ENCODE results near the gene PEA15.

PEA15 gene

GRCh38 chr1:160208557-160209320, 3.6 kb downstream of the PEA15 start:
- DNase-seq (ENCODE audit: low spot score) = no peak

DNA sequence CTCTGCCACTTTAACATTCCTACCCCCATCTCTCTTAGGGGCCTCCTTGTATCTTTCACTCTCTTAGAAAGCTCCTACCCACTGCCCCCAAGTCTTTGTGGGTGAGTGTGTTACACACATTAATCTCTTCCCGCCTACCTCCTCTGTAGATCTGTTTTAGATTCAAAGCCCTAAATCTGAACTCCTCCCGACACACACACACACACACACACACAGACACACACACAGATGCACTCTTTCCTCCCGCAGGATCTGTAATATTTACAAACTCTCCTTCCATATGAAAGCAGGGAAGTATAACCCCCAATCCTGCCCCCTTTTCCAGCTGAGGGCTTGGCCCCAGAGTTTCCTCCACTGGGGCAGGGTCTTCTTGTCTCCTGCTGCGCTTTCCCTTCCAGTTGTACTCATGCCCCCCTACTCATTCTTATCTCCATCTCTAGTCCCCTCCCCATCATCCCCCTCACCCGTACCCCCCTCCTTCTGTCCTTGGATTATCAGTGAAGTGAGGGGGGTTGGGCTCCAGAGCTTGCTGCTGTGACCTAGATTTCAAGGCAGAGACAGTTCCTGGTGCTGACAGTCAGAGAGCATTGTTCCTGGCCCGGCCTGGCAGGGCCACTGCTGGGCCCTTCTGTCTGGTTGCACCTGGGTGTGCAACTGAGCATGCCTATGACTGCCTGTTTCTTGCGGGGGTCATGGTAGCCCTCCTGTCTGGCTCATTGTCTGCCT, 4.3 kb downstream of the PEA15 start:
- no peak for DNase-seq (ENCODE audit: low spot score)

DNA sequence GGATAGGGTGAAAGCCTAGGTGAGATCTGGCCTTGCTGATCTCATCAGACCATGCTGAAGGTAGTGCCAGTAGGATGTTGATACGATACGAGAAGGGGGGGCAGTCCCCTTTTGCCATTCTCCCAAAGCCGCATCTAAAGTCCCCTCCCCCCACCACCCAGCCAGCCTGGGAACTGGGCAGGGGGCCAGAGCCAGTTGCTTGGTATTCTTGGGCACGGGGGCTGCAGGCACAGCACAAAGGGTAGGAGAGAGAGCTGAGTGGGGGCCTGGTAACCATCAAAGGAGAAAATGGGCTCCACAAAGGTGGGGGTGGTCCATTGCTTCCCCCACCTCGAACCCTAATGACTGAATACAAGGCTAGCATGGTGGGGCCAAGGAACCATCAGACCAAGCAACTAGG, 5.4 kb downstream of the PEA15 start:
- DNase-seq (ENCODE audit: low spot score) = no peak

GRCh38 chr1:160211046-160211790, 6.0 kb downstream of the PEA15 start:
- no peak for DNase-seq (ENCODE audit: low spot score)

- DNase-seq (ENCODE audit: low spot score) = no peak
Measured at GRCh38 chr1:160214481-160215140, 9.4 kb downstream of the PEA15 start.

DNA sequence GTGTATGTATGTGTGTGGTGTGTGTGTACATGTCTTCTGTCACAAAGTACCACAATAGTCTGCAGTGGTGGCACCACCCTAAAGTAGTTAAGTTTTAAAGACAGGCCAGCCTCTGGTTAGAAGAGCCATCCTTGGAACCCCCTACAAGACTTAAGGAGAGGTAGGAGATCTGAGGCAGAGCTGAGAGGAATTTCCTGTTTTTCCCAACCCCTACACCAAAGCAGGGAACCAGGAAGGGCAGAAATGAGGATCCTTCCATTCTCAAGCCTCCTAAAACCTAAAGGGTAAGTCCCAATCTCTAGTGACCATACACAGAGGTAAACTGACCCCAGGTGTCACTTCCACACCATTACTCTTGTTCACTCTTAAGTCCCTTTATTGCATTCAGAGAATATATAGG, 11.1 kb downstream of the PEA15 start:
- no peak for DNase-seq (ENCODE audit: low spot score)

- DNase-seq (ENCODE audit: low spot score) = no peak
Measured at GRCh38 chr1:160217481-160218051, 12.4 kb downstream of the PEA15 start.

DNA sequence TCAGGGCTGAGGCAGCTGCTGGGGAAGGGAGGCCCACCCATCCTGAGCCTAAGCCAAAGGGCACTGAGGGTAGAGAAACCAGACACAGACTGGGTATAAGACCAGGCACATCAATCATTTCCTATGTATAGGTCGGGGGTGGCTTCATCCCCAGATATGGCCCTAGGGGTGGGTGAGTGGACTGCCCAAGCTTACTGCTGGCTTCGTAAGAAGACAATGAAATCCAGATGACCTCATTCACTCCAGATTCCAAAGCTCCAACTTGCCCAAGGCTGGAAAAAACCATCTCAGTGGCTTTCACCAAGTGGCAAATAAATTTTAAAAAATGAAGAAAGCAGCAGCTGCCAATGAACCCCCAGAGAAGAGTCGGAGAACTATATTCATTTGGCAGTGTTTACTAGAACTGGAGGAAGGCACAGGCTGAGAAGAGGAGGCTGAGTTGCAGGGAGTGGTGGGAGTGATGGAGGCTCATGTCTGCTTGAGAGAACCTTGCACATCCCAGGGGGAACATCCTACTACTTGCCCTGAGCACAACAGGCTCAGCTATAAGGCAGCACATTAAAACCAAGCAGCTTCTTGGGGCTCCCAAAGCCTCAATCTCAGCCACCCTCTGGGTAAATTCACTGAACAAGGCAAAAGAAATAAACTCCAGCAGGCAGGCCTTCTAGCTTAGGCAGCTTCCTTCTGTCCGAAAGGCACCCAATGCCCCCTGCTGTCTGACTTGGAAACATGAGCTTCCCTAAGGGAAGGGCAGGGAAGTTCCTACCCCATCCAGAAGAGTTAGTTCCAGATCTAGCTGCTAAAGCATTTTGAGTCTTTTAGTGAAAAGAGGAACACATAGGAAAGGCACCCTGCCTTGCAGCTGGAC, 14.1 kb downstream of the PEA15 start:
- peak; percentile 71 for DNase-seq (ENCODE audit: low spot score)

GRCh38 chr1:160220301-160220700, 15.1 kb downstream of the PEA15 start:
- DNase-seq (ENCODE audit: low spot score) = no peak

GRCh38 chr1:160221089-160221488, 15.9 kb downstream of the PEA15 start:
- no peak for DNase-seq (ENCODE audit: low spot score)

DNA sequence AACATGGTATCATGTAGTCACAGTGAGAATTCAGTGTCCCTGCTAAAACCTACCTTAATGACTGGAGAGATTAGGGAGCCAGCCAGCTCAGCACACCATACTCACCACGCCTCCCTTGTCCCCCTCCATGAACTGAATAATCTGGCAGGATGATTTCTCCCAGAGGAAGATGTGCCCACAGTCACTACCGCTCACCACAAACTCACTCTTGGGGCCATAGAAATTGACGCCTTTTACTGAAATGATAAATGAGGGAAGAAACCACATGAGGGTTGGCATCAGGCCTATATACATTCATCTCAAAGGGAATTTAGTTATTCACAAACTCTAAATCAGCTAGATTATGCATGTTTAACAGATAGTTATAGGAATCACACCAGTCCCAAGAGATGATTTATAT, 17.4 kb downstream of the PEA15 start:
- no peak for DNase-seq (ENCODE audit: low spot score)

- no peak for DNase-seq (ENCODE audit: low spot score)
Measured at GRCh38 chr1:160224606-160225005, 19.4 kb downstream of the PEA15 start.

DNA sequence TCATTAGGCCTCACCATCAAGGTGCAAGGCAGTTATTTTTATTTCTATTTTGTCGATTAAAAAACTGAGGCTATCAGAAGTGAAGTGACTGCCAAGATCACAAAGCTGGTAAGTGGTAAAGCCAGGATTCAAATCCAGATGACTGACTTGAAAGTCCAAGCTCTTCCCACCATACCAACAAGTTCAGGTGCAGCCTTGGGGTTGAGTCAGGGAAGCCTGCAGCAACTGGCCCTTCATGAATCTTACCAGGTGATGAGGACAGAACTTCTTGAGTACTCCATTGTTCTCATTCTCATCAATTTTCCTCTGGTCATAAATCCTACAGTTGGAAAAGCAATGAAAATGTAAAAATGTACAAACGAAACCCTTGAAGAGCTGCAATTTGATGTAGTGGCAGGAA, 20.2 kb downstream of the PEA15 start:
- DNase-seq (ENCODE audit: low spot score) = no peak

DNA sequence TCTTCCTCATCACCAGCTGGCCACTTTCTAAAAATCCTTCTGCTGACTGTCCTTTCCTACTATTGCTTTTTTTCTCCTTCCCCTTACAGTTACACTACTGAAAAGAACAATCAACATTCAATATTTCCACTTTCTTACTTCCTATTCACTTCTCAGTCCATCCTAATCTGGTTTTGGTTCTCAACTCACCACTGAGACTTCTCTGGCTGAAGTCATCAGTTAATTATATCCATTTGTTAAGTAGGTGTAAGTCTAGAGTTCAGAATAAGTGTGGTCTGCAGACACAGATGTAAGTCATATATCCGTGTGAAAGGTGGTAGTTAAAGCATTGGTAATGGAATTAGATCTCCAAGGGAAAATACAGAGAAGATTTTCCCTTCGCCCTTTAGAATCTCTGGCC, 21.4 kb downstream of the PEA15 start:
- DNase-seq (ENCODE audit: low spot score) = no peak

GRCh38 chr1:160227034-160227433, 21.9 kb downstream of the PEA15 start:
- DNase-seq (ENCODE audit: low spot score) = no peak

DNA sequence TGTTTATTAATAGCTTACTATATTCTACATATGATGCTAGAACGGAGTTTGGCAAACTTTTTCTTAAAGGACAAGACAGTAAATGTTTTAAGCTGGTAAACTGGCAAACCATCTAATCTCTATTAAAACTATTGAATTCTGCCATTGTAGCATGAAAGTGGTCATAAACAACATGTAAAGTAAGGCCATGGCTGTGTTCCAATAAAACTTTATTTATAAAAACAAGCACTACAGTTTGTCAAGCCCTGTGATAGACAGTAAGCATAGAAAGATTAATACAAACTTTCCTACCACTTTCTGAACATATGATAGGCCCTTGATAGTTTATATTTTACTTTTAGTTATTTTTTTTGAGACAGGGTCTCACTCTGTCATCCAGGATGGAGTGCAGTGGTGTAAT, 22.4 kb downstream of the PEA15 start:
- no peak for DNase-seq (ENCODE audit: low spot score)

DNA sequence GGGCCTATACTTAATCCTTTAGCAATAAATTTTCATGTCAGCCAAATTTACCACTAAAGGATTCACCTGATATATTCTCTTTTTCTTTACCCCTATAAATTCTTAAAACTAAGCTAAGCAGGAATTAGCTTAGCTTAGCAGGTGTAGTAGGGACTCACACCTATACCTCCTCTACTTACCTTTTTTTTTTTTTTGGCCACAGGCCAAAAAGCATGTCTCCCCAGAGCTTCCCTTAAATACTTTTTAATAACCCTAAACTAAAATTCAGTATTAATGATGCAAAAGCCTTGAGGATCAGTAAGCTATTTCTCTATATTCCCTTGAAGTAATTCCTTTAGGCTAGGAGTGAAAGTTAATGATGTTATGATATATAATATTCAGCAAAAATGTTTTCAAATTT, 23.2 kb downstream of the PEA15 start:
- DNase-seq (ENCODE audit: low spot score) = no peak

- no peak for DNase-seq (ENCODE audit: low spot score)
Measured at GRCh38 chr1:160232911-160233310, 27.7 kb downstream of the PEA15 start.

GRCh38 chr1:160236806-160237205, 31.6 kb downstream of the PEA15 start:
- no peak for DNase-seq (ENCODE audit: low spot score)

DNA sequence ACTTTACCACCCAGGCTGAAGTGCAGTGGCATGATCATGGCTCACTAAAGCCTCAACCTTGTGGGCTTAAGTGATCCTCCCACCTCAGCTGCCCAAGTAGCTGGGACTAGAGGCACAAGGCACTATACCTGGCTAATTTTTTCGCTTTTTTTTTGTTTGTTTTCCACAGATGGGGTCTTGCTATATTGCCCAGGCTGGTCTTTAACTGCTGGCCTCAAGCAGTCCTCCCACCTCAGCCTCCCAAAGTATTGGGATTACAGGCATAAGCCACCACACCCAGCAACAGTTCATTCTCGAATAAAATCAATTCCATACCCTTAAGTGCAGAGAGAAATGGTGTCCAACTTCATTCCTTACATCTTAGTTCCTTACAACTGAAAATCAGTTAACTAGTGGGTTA, 32.4 kb downstream of the PEA15 start:
- DNase-seq (ENCODE audit: low spot score) = no peak

DNA sequence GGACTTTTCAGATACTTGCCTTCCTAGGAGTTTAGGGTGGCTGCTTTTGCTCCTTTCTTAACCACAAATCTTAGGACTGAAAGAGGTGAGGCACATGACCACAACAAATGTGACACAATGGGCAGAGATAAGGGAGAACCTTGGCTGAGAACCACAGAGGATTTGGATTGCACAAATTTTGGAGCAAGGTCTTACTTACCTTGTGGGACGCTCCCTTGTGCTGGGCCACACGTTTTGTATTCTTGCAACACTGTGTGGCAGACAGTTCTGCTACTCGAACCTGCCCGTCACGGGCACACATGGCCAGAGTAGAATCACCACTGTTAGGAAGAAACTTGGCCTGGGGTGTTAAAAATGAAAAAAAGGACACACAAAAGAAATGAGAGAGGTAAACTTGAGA, 33.2 kb downstream of the PEA15 start:
- no peak for DNase-seq (ENCODE audit: low spot score)

Data from kidney capillary endothelial cell (primary cell).